NCI-H2029 (cell line): Measurements from ENCODE around the gene ZNF574.

Experiments
- DNase-seq: peaks from one replicate; lab custom pipeline; 2025; lab: John Stamatoyannopoulos, UW

The ZNF574 gene

DNA sequence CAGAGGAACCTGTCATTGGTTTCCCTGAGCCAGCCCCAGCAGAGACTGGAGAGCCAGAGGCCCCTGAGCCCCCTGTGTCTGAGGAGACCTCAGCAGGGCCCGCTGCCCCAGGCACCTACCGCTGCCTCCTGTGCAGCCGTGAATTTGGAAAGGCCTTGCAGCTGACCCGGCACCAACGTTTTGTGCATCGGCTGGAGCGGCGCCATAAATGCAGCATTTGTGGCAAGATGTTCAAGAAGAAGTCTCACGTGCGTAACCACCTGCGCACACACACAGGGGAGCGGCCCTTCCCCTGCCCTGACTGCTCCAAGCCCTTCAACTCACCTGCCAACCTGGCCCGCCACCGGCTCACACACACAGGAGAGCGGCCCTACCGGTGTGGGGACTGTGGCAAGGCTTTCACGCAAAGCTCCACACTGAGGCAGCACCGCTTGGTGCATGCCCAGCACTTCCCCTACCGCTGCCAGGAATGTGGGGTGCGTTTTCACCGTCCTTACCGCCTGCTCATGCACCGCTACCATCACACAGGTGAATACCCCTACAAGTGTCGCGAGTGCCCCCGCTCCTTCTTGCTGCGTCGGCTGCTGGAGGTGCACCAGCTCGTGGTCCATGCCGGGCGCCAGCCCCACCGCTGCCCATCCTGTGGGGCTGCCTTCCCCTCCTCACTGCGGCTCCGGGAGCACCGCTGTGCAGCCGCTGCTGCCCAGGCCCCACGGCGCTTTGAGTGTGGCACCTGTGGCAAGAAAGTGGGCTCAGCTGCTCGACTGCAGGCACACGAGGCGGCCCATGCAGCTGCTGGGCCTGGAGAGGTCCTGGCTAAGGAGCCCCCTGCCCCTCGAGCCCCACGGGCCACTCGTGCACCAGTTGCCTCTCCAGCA, 4.2 kb downstream of the ZNF574 start:
- DNase-seq: no peak

DNA sequence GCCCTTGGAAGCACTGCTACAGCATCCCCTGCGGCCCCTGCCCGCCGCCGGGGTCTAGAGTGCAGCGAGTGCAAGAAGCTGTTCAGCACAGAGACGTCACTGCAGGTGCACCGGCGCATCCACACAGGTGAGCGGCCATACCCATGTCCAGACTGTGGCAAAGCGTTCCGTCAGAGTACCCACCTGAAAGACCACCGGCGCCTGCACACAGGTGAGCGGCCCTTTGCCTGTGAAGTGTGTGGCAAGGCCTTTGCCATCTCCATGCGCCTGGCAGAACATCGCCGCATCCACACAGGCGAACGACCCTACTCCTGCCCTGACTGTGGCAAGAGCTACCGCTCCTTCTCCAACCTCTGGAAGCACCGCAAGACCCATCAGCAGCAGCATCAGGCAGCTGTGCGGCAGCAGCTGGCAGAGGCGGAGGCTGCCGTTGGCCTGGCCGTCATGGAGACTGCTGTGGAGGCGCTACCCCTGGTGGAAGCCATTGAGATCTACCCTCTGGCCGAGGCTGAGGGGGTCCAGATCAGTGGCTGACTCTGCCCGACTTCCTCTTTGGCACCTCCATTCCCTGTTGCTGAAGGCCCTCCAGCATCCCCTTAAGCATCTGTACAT, 4.9 kb downstream of the ZNF574 start:
- DNase-seq: no peak

DNA sequence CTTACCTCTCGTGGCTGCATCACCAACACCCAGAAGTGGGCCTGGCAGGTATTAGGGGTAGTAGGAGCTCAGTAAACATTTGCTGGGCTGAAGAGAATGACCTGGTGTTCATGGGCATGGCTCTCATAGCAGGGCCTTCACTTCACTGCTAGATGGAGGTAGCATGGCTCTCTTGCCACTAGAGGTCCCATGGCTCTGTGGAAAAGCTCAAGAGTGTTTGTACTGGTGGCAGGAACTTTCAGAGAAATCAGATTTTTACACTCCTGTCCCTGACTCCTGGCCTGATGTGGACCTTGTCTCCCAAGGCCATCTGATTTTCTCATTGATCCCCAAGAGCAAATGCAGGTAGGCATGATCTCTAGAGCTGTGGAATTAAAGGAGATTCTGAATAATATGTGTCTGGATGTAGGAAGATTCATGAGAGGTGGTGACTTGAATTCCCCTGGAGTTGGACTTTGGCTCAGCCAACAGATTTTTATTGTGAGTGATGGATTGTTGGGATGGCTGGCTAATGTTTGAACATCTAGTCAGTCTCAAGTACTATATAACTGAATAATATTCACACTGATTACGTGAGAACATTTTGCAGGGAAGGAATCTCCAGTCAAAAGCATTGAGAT, 5.7 kb downstream of the ZNF574 start:
- no peak for DNase-seq

DNA sequence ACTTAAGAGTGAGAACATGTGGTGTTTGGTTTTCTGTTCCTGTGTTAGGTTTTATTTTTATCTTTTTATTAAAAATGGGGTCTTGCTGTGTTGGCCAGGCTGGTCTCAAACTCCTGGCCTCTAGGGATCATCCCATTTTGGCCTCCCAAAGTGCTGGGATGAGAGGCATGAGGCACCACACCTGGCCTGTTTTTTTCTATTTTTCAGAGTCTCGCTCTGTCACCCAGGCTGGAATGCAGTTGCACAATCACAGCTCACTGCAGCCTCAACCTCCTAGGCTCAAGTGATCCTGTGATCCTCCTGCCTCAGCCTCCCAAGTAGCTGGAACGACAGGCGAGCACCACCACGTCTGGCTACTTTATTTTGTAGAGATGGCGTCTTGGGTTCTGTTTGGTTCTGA, 7.6 kb downstream of the ZNF574 start:
- DNase-seq: no peak

DNA sequence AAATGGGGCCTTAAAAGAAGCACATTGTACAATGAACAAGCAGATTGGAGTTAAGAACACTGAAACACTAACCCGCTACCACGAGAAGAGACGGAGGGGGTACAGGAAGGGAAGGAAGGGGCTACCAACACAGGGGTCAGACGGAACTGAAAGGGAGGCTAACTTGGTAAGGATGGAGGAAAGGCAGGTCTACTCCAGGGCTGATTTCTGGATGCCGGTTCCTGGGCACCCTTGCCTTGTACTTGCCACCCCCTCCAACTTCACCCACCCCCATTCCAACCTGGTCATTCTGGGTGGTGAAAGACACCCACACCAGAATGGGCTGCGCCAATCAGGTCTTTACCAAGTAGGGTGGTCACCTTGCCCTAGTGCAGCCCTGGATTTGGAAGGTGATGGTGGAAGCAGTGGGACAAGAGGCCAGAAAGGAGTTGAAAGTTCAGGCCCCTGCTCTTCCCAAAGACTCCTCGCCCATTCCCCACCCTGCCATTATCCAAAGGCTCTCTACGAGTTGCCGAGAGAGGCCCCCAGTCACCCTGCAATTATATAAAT, 10.3 kb downstream of the ZNF574 start:
- no peak for DNase-seq

DNA sequence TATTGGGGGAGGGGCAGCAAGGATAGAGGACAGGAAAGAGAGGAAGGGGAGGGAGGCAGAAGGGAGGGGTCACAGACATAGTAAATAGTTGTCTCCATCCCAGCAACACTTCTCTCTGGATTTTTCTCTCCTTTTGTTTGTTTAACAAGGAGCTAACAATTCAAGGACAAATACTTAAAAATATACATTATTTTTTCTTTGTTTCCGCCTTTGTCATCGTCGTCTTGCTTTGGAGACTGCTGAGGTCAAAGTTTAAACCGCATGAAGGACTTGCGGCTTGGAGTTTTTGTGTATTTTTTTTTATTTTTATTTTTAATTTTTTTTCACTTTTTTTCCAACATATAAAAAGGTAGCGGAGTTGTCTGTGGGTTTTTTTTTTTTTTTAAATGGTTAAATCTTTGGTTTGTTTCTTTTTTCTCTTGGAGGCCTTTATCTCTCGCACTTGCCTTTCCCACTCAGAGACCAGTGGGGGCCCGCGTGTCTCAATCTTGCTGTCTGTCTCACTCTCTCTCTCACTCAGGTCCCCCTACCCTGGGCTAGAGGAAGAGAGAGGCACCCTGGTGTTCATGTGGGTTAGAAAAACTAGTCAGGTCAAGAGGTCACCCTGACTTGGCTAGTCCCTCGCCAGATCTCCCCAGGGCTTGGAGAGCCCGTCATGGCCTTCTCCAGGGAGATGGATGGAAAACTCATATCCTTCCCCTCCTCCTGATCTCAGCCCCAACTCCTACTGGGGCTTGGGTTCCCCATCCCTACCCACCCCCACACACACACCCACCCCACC, 11.0 kb downstream of the ZNF574 start:
- DNase-seq: no peak

DNA sequence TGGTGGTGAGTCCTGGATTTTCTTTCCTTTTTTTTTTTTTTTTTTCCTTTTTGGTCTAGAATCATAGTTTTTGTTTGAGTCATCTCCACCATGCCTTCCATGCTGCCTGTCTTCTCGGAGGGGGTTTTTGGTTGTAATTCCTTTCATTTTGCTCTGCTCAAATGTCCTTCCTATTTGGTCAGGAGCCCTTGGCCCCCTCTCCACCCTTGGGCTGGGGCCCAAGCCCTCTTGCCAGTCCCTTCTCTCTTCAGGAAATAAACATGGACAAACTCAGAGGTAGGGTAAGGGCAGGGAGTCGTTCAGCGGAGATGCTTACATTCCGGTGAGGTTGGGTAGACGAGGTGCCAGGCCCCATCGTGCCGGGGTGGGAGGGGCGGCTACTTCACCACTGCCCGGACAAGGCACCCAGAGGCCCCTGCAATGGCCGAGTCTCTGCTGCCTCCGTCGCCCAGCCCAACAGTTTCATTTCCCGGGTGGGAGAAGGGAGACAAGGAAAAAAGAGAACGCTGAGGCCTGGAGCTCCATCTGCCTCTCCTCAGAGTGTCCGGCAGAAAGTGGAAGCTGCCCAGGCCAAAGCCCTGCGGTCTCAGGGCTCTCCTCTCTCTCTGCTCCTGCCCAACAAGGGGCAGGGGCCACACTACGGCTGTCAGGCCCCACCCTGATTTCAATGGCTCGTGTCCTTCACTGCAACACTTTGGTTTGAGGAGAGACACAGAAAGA, 12.7 kb downstream of the ZNF574 start:
- no peak for DNase-seq

DNA sequence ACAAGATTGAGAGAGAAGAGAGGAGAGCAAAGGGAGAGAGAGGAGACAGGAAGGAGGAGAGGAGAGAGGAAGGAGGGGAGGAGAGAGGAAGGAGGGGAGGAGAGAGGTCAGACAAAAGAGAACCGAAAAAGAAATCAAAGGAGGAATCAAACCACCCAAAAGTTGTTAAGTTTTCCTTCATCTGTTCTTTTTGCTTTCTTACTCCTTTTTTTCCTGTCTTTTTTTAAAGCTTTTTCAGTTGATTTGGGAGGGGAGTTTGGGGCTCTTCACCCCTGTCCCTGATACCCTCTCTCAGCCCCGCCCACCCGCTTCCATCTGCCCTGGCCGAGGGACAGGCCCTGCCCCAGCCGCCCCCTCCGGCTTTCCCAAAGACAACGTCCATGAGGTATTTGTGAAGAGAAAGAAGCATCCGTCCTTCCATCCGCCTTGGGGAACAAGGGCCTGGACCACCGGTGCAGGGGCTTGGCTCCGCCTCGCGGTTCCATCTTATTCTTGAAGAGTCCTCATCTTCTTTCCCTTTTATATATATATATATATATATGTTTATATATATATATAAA, 13.3 kb downstream of the ZNF574 start:
- no peak for DNase-seq

DNA sequence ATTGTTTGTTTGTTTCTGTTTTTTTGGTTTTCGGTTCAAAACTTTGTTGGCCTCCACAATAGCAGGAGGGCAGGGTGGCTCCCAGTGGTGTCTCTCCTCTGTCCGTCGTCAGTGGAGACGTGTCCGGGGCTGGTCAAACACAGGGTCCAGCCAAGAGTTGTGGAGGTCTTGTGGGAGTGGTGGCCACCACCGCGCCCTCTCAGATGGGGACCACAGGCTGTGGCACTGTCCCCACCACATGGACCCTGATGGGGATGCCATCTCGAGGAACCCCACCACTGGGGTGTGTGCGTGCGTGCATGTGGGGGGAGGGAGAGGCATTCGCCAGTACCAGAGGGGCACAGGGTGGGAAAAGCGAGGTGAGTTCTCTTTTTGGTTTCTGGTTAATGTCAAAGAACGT, 13.8 kb downstream of the ZNF574 start:
- DNase-seq: no peak

DNA sequence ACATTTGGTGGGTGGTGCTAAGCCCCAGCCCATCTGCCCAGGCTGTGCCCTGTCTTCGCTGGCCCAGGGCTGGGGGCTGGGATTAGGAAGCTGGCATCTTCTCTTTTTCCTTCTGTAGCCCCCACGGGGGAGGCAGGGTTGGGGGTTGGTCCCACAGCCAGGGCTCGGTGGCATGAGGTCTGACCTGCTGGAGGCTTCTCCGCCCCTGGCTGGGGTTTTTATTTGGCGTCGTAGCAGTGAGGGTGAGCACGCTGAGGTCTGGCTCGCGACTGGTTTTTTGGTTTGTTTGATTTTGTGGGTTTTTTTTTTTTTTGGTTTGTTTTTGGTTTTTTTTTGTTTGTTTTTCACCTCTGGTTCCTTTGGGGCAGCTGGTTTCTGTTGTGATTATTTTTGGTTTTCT, 14.7 kb downstream of the ZNF574 start:
- no peak for DNase-seq

DNA sequence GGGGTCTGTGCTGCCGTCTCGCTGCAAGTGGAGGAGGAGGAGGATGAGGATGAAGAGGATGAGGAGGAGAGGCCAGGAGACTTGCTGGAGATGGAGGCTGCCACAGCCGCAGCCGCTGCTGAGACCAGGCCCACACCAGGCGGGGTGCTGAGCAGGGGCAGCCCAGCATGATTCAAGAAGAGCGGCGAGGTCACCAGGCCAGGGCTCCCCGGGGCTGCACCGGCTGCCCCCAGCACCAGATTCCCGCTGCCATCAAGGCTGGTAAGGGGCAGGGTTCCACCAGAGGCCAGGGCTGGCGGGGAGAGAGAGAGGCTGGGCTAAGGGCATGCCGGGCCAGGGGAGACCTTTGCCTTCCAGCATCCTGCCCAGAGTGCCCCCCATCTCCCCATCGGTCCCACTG, 15.3 kb downstream of the ZNF574 start:
- no peak for DNase-seq

DNA sequence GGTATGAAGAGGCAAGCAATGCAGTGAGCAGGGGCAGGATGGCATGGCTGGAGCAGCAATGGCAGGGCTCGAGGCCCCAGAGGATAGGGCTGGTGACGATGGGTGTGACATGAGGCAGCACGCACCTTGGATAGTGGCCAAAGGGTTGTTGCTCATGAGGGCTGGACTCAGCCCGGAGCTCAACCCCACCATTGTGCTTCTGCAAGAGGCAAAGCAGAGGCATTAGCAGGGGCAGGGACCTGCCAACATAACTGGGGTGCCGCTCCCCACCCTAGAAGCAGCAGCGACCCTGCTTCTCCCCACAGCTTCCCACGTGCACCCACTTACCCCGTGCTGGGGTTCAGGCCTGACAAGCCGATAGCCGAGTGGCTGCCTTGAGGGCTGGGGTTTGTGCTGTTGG, 15.8 kb downstream of the ZNF574 start:
- peak; percentile 53 for DNase-seq

DNA sequence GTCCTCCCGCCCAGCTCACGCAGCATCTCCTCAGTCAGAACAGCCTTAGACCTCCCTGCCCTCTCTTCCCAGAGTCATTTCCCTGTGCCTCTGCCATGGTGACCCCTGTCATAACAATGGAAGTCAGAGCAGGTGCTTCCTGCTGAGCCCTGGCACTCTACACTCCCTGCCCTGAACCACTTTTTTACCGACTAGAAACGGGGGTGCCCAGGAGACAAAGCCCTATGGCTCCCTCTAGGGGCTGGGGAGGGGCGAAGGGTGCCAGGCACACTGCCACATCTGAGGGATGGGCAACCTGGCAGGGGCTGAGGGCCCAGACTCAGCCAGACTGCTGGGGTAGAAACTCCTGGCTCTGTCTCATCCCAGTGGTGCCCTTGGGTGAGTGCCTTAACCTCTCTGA, 16.4 kb downstream of the ZNF574 start:
- DNase-seq: peak; percentile 76

DNA sequence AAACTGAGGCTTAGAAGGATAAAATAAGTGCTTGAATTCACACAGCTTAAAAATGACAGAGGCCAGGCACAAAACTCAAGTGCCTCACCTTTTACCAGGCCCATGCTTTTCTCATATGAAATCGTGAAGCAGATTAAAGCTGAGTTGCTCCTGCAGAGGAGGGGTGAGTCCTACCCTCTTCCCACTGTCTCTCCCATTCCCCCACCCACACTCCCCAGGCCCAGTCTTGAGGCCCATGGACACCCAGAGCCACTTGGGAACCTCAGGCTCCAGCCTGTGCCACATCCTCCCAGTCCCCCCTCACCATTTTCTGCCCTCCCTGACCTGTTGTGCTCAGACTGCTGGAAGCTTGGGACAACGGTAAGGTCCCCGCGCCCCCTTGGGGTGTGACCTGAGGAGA, 17.5 kb downstream of the ZNF574 start:
- no peak for DNase-seq

DNA sequence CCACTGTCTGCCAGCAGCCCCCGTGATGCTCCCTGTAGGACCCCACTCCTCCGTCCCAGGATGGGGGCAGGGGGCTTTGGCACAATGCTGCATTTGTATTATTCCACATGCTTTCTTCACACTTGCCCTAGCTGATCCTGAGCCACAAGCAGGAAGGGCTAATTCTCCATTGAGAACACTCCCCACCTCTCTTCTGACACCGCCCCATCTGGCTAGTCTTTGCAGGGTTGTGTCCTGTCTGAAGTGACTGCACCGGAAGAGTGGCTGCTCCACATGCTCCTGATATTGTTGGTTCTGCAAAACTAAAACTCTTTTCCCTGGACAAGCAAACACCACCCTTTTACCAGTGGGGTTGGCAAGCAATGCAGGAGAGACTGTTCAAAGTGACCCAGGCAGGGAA, 18.0 kb downstream of the ZNF574 start:
- no peak for DNase-seq

DNA sequence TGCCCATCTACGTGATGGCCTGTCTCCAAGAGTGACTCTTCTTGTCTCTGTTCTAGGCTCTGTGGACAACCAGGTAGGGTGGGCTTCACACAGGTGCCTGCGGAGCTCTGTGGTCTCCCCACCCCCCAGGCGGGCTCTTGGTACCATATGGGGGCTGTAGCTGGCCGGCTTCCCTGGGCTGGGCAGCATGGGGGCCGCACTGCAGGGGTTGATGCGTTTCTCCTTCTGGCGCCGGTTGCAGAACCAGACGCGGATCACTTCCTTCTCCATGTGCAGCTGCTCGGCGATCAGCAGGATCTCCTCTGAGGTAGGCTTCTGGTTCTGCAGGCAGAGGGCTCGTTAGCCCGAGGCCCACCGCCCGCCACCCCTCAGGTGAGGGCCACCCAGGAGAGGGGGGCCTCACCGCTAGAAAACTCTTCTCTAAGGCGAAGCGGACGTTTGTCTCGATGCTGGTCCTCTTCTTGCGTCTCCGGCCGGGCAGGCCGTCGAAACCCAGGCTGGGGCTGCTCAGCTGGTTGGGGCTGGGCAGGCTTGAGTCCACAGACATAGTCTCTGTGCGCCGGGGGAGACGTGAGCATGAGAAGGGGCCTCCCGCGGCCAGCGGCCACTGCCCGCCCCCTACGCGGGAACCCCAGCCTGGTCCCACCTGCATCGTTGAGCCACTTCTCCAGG, 19.3 kb downstream of the ZNF574 start:
- no peak for DNase-seq

DNA sequence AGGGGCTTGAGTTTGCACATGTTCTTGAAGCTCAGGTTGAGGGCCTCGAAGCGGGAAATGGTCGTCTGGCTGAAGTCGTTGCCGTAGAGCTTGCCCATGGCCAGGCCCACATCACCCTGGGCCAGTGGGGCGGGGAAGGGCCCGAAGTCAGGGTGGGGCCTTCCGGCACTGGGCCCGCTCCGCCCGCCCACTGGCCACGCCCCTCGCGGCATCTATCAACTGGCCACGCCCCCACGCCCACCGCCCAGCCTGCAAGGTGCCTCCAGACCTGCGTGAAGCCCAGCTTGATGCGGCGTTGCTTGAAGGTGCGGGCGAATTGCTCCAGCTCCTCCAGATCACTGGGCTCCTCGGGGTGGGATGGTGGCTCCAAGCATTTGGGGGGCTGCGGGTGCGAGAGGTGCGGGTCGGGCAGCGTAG, 19.9 kb downstream of the ZNF574 start:
- DNase-seq: no peak

DNA sequence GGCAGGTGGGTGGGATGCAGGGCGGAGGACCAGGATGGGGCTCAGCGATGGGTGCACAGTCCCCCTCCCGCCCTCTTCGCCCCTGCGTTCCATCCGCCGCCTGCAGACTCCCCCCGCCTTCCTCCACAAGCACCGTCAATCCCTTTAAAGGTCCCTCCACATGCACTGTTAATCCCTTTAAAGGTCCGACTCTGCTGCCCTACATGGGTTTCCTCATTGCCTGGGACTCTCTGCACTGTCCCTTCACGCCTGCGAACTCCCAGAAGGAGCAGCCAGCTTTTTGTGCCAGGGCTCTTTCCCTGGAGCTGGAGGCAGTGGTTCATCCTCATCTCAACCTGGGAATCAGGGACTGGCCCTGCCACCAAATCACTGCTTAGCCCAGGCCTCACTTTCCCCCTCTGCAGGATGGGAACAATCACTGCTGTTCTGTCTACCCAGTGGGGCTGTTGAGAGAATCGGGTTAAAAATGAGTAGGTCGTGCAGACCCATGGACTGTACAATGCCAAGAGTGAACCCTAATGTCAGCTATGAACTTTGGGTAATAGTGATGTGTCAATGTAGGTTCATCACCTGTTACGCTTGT, 20.4 kb downstream of the ZNF574 start:
- DNase-seq: no peak

DNA sequence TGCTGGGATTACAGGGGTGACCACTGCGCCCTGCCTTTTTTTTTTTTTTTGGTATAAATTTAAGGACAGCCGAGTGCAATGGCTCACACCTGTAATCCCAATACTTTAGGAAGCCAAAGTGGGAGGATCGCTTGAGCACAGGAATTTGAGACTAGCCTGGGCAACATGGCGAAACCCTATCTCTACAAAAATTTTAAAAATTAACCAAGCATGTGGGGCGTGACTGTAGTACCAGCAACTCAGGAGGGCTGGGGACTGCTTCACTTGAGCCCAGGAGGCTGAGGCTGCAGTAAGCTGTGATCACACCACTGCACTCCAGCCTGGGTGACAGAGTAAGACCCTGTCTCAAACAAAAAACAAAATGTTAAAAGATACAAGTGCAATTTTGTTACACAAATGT, 21.5 kb downstream of the ZNF574 start:
- no peak for DNase-seq

DNA sequence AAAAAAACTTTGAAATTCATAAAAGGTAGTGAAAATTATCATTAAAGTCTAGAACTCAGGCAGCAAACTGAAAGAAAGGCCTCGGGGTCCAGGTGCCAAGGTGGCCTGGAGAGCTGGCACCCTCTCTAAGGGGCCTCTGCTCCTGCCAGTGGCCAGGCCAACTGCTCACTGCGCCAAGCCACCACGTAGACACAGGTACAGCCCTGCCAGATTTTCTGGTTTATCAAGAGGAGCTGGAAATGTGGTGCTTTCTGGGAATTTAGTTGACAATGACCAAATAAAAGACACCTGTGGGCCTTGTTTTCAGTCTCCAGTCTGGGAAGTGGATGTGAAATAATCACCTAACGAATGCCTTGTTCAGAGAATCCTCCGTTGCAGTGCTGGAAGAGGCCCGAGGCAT, 22.8 kb downstream of the ZNF574 start:
- no peak for DNase-seq
